ENCODE measurements around the gene UBE2E1. TPM values are rescaled to one million over a fixed set of nuclear protein-coding genes. Genes with fewer than 3 reads are reported as not detected.

Gene UBE2E1
- total and polyA plus RNA-seq, 11 donors, result 43.7 to 97.1 (median 65.0) TPM

- Histone ChIP-seq H3K4me1 (peaks cover 7 to 41% (median 22%) of the 10 kb centered on the region in 12 donors), H3K36me3 (peaks cover 0 to 51% (median 43%) of the 10 kb centered on the region in 9 donors), H3K9me3 (no peaks in the 10 kb centered on the region), H3K27me3 (no peaks in the 10 kb centered on the region), H3K27ac (no peak overlapping the region), H3K4me3 (peak overlapping the region in 1 of 12 donors; percentile 15)
- WGBS, 4 donors, result 82 to 86% (median 85%) methylated on average over 5 of the region's 5 CpGs
- TF ChIP-seq, protein P1, sequence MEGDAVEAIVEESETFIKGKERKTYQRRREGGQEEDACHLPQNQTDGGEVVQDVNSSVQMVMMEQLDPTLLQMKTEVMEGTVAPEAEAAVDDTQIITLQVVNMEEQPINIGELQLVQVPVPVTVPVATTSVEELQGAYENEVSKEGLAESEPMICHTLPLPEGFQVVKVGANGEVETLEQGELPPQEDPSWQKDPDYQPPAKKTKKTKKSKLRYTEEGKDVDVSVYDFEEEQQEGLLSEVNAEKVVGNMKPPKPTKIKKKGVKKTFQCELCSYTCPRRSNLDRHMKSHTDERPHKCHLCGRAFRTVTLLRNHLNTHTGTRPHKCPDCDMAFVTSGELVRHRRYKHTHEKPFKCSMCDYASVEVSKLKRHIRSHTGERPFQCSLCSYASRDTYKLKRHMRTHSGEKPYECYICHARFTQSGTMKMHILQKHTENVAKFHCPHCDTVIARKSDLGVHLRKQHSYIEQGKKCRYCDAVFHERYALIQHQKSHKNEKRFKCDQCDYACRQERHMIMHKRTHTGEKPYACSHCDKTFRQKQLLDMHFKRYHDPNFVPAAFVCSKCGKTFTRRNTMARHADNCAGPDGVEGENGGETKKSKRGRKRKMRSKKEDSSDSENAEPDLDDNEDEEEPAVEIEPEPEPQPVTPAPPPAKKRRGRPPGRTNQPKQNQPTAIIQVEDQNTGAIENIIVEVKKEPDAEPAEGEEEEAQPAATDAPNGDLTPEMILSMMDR (IDR thresholded peaks at IDR 0.05), result no peak
- no peak for TF ChIP-seq POLR2A (IDR thresholded peaks at IDR 0.05)
- no peak for ATAC-seq
- no peak for DNase-seq
- intact Hi-C loops (cut with DNase I), result loop anchor here in 1 of 10 donors (2.0 kb wide), 1 partner anchor 25 kb away; the partner anchor contains the start of gene NR1D2
Observed at GRCh38 chr3:23920151-23920655, 114.4 kb downstream of the UBE2E1 start.

- no peak for DNase-seq
- no peak for ATAC-seq
- Histone ChIP-seq H3K9me3 (no peaks in the 10 kb centered on the region), H3K4me3 (no peak overlapping the region), H3K27me3 (no peaks in the 10 kb centered on the region), H3K36me3 (peaks cover 0 to 51% (median 43%) of the 10 kb centered on the region in 9 donors), H3K27ac (no peak overlapping the region), H3K4me1 (peaks cover 7 to 32% (median 17%) of the 10 kb centered on the region in 12 donors)
- intact Hi-C loops (cut with DNase I), result loop anchor here in 1 of 10 donors (2.0 kb wide), 1 partner anchor 24 kb away; the partner anchor contains the start of gene NR1D2
- TF ChIP-seq, protein P1 (IDR thresholded peaks at IDR 0.05), result no peak
- TF ChIP-seq POLR2A (IDR thresholded peaks at IDR 0.05), result no peak
- 91 to 96% (median 93%) methylated on average over 3 of the region's 3 CpGs for WGBS, 4 donors
Observed at GRCh38 chr3:23921052-23921511, 115.3 kb downstream of the UBE2E1 start.

DNA sequence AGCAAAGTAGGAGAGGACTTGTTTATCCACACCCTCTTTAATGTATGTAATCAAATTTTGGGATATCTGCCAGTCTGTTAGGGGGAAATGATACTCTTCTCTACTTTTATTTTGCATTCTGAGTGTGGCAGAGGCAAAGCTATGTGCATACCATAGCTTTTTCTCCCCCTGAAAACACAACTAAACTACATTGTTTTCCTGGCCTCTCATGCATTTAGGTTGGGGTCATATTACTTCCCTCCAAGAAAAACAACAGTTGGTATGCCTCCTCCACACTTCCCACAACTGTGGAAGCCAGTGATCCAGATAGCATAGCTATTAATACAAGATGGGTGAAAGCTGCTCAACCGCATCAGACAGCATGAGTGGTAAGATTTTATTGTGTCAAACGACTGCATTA is 118.0 kb downstream of the UBE2E1 start:
- peaks cover 0 to 19% (median 7%) of the 10 kb centered on the region in 12 donors for H3K4me1 ChIP-seq
- no peak overlapping the region for H3K27ac ChIP-seq
- no peak overlapping the region for H3K4me3 ChIP-seq
- DNase-seq (no peak), ATAC-seq (no peak)
- WGBS, 4 donors, result 68 to 80% (median 73%) methylated on average over 2 of the region's 2 CpGs
- H3K27me3 ChIP-seq, result no peaks in the 10 kb centered on the region
- H3K36me3 ChIP-seq, result peaks cover 0 to 41% (median 32%) of the 10 kb centered on the region in 9 donors
- H3K9me3 ChIP-seq, result no peaks in the 10 kb centered on the region
- TF ChIP-seq POLR2A (IDR thresholded peaks at IDR 0.05), result no peak
- TF ChIP-seq, protein P1 (IDR thresholded peaks at IDR 0.05), result no peak
- intact Hi-C loops (cut with DNase I), result no loop called here

GRCh38 chr3:23926246-23926645 is 120.5 kb downstream of the UBE2E1 start:
- Histone ChIP-seq H3K9me3 (no peaks in the 10 kb centered on the region), H3K36me3 (peaks cover 0 to 17% (median 8%) of the 10 kb centered on the region in 9 donors), H3K4me1 (no peaks in the 10 kb centered on the region), H3K27ac (no peak overlapping the region), H3K4me3 (no peak overlapping the region), H3K27me3 (no peaks in the 10 kb centered on the region)
- TF ChIP-seq, protein P1 (IDR thresholded peaks at IDR 0.05), result no peak
- no peak for TF ChIP-seq POLR2A (IDR thresholded peaks at IDR 0.05)
- DNase-seq (no peak), ATAC-seq (no peak)
- intact Hi-C loops (cut with DNase I), result no loop called here
- 92 to 95% (median 94%) methylated on average over 7 of the region's 7 CpGs for WGBS, 4 donors
